NCI-H510A (cell line): ENCODE measurements around the gene THSD4.

Source experiments
- DNase-seq: peaks from one replicate; lab custom pipeline; 2025; lab: John Stamatoyannopoulos, UW

Gene THSD4

GRCh38 chr15:71455878-71456277 lies 340.6 kb downstream of the THSD4 start:
- DNase-seq, result no peak

- DNase-seq, result no peak
These were observed 341.1 kb downstream of the THSD4 start for GRCh38 chr15:71456362-71456761.

GRCh38 chr15:71456811-71457210 lies 341.5 kb downstream of the THSD4 start:
- no peak for DNase-seq

- no peak for DNase-seq
These were observed 342.9 kb downstream of the THSD4 start for GRCh38 chr15:71458089-71458660.

GRCh38 chr15:71461748-71462147 lies 346.5 kb downstream of the THSD4 start:
- no peak for DNase-seq

- DNase-seq, result no peak
These were observed 347.4 kb downstream of the THSD4 start for GRCh38 chr15:71462638-71463037.

- DNase-seq, result no peak
These were observed 347.9 kb downstream of the THSD4 start for GRCh38 chr15:71463156-71463665.

GRCh38 chr15:71465131-71465955 lies 350.1 kb downstream of the THSD4 start:
- no peak for DNase-seq

- no peak for DNase-seq
These were observed 353.4 kb downstream of the THSD4 start for GRCh38 chr15:71468715-71469114.

GRCh38 chr15:71469413-71469812 lies 354.1 kb downstream of the THSD4 start:
- DNase-seq, result no peak

GRCh38 chr15:71471347-71471746 lies 356.1 kb downstream of the THSD4 start:
- DNase-seq, result no peak

GRCh38 chr15:71472566-71472965 lies 357.3 kb downstream of the THSD4 start:
- DNase-seq, result no peak

- no peak for DNase-seq
These were observed 358.5 kb downstream of the THSD4 start for GRCh38 chr15:71473751-71474150.

- no peak for DNase-seq
These were observed 361.6 kb downstream of the THSD4 start for GRCh38 chr15:71476823-71477222.

- no peak for DNase-seq
These were observed 365.3 kb downstream of the THSD4 start for GRCh38 chr15:71480556-71480955.

GRCh38 chr15:71484080-71484479 lies 368.8 kb downstream of the THSD4 start:
- no peak for DNase-seq

- no peak for DNase-seq
These were observed 369.9 kb downstream of the THSD4 start for GRCh38 chr15:71485094-71485693.

GRCh38 chr15:71489570-71489969 lies 374.3 kb downstream of the THSD4 start:
- DNase-seq, result no peak

GRCh38 chr15:71493526-71493925 lies 378.3 kb downstream of the THSD4 start:
- DNase-seq, result no peak

- no peak for DNase-seq
These were observed 379.5 kb downstream of the THSD4 start for GRCh38 chr15:71494563-71495397.

GRCh38 chr15:71495398-71495780 lies 380.1 kb downstream of the THSD4 start:
- no peak for DNase-seq

- no peak for DNase-seq
These were observed 381.2 kb downstream of the THSD4 start for GRCh38 chr15:71496336-71496955.
